ENCODE results near the gene IL34.

Gene IL34

DNA sequence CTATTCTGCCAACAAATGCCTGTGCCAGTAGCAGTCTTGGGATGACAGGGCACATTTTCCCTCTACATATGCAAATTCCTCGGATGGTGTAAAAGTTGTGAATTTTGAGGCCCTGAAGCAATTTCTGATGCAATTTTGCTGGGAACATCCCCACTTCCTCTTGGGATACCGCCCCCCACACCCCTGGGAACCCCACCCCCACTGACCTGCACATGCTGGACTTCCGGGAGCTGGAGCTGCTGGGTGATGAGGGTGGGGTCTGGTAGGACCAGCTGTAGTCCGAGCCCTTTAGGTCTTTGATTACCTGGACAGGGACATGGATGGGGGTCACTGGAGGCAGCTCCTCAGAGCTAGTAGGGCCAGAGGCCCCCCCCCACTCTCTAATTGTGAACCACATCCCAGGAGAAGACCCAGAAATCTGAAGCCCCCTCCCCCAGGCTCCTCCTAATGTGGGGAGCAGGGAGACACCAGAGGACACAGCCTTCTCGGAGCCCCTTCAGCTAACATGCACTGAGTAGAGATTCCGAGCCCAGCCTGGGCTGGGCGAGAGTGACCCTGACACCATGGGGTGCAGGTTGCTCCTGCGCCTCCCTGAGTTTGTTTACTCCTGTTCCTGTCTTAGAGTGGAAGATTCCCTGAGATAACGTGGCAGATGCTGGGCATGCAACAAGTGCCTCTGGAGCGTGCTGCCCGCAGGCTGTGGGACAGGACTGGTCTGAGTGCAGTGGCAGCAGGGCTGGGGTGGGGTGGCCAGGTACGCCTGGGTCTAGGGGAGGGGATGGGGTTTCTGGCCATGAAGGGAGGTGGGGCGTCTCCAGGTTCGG, 30.5 kb downstream of the IL34 start:
- DNase-seq (ENCODE audit: low read depth in 2 of 2): no peak

- no peak for DNase-seq (ENCODE audit: low read depth in 2 of 2)
These were observed 31.3 kb downstream of the IL34 start for GRCh38 chr16:70677499-70678120.

- DNase-seq (ENCODE audit: low read depth in 2 of 2): no peak
These were observed 31.9 kb downstream of the IL34 start for GRCh38 chr16:70678121-70678897.

DNA sequence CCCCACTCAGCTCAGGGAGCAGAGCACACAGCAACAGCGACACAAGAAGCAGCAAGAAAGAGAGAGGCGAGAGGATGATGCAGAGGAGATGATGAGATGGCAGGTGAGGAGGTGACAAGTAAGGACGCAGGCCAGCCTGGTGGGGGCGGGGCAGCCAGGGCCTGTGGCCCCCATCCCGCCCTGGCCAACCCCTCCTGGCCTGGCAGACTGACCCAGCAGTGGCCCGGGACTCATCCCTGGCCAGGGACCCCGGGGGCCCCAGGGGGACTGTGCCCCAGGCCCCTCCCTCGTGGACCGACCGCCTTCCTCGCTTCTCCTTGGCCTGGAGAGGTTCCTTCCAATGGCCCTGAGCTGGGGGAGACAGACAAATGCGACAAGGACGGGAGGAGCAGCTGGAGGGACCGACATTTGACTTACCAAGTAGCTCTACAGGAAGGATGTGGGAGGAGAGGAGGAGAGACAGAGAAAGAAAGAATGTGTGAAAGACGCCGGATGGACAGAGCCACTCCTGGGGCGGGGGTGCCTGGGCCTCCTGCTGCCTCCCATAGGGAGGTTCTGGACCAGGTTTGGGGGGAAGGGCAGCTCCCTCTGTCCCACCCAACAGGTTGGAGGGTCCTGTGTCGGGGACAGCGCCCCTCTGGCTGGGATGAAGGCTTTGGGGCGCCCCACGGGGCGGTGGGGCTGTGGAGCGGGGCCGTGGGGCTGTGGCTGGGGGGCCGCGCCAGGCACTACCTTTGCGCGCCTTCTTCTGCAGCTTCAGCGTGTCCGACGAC, 32.7 kb downstream of the IL34 start:
- no peak for DNase-seq (ENCODE audit: low read depth in 2 of 2)

DNA sequence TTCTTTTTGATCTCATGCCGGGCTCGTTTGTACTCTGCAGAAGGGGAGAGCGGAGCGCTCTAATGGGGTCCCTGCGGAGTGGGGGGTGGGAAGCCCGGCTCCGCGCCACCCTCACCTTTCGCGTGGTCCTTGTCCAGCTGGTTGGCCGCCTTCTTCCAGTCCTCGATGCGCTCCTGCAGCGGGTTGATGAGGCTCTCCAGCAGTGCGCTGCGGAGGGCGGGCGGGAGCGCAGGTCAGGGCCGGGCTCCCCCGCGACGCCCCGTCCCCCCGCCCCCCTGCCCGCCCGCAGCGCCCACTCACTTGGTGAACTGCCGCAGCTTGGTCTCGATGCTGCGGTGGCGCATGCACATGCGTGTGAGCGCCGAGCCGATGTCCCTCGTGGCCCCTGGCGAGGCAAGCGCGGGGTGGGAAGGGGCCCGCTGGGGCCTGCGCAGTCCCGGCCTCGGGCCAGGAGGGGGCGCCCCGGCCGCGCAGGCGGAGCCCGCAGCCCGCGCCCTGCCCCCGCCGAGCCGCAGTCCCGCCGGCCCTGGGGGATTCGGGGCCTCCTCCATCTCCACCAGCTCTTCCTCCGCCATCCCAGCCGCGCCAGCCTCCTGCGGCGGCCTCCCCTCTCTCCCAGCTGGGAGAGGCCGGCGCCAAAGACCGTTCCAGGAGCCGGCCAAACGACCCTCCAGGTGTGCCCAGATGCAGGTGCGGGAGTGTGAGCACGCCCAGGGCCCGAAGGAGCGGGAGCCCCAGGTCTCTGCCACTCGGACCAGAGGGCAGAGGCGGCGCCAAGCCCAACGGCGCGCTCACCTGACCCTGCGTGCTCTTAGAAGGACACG, 33.5 kb downstream of the IL34 start:
- no peak for DNase-seq (ENCODE audit: low read depth in 2 of 2)

GRCh38 chr16:70680495-70681381, 34.4 kb downstream of the IL34 start:
- DNase-seq (ENCODE audit: low read depth in 2 of 2): no peak

- DNase-seq (ENCODE audit: low read depth in 2 of 2): no peak
These were observed 35.3 kb downstream of the IL34 start for GRCh38 chr16:70681382-70682238.

- no peak for DNase-seq (ENCODE audit: low read depth in 2 of 2)
These were observed 36.1 kb downstream of the IL34 start for GRCh38 chr16:70682239-70683145.

DNA sequence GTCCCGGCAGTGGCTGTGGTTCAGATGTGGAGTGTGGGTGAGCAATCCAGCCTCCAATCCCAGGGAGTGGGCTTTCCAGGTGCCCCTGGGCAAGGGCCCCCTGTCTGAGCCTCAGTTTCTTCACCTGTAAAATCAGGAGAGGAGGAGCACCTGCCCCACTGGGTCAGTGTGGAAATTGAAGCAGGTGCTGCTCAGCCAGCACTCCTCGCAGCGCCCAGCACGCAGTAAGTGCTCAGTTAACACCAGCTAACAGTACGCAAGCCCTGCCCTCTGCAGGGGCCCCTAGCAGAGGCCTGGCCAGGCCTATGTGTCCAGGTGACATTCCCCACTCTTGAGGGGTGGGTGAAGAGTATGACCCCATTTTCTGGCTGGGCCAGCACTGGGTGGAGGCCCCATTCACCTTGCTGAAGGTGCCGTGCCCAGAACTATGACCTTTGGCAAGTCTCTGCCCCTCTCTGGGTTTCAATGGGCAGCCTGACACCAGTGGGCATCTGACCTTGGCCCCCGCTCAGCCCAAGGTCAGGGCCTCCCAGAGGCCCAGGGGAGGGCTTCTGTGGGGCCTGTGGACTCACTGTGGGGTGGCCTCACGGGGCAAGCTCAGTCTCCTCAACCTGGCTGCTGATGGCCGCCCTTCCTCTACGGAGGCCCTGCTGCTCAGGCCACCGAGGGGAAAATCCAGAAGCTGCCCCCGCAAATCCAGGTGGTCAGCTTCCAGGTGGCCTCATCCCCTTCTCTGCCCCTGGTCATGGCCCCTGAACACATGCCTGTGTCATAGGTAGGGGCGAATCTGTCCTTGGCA, 37.0 kb downstream of the IL34 start:
- no peak for DNase-seq (ENCODE audit: low read depth in 2 of 2)

DNA sequence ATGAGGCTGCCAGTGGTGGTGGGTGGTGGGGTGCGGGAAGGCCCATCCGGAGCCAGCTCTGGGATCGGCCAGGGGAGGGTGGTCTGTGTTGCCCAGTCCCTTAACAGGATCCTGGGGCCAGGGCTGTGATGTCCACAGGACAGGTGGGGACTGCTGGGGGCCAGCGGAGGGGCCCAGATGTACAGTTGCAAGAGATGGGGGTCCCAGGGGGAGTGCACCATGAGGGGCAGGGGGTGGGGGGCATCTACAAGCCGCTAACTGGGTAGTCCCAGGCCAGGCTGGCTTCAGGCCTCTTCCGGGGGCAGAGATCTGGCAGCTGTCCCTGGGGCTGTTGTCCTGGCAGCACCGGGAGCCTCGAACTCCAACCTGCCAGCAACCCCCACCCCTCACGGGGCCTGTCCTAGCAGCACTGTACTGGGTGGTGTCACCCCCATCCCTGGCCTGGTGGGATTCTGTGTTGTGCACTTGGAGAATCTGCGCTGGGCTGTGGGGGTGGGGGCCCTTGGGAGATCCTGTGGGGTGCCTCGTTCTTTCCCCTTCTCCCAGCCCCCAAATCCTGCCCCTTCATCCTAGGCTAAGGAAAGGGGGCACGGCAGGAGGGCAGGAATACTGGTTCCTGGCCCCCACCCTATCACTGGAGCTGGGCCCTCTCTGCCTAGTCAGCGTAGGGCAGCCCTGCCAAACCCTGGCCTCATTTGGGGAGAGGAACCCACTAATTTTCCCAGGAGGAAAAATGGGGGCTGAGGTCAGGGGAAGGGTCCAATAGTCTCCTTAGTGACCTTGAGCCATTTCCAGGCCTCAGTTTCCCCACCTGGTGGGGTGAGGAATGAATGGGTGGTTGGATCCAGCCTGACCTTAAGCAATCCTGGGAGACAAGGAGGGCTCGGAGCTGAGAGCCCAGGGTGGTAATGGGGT, 38.0 kb downstream of the IL34 start:
- DNase-seq (ENCODE audit: low read depth in 2 of 2): no peak

- no peak for DNase-seq (ENCODE audit: low read depth in 2 of 2)
These were observed 38.9 kb downstream of the IL34 start for GRCh38 chr16:70685061-70685937.

GRCh38 chr16:70685938-70686375, 39.6 kb downstream of the IL34 start, which contains the start of gene MTSS2:
MTSS2 (minus strand) TSS chr16:70686053; CDS start chr16:70685791, 262 bp downstream.
- DNase-seq (ENCODE audit: low read depth in 2 of 2): peak; percentile 53 to 60

DNA sequence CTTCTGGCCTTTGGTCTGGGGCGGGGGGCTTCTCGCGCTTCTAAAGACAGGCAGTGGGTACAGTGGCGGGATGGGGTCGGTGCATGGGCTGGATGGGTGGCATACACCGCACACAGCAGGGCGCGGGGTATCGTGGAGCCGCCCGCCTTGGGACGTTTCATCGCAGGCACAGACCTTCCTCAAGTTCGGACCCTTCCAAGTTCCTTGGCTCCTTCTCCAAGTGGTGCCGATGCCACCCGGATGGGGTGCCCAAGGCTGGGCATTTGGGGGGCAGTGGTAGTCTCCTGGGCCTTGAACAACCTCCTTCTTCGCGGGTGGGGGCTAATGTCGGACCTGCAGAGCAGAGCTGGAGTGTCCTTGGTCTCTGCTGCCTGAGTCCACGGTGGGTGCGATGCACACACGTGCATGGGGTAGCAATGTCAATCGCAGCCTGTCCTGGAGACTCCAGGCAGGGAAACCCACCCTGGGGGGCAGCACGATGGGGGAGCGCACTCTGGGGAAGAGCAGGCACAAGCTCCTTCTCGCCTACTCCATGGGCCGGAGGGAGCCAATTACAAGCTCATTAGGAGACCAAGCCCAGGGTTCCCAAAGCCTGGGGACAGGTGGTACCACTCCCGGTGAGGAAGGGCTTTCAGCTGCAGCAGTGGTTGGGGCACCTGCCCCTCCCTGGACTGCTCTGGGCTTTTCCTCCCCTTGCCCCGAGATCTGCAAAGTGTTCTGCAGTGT, 40.2 kb downstream of the IL34 start:
- DNase-seq (ENCODE audit: low read depth in 2 of 2): no peak

- DNase-seq (ENCODE audit: low read depth in 2 of 2): no peak
These were observed 40.7 kb downstream of the IL34 start for GRCh38 chr16:70687102-70687511.
